NCI-H2227 (cell line): ENCODE results near the gene VPS35L.

Source experiments
- DNase-seq: peaks from one replicate; lab custom pipeline; 2025; ENCODE audit not compliant: unreplicated experiment; lab: John Stamatoyannopoulos, UW

The VPS35L gene

DNA sequence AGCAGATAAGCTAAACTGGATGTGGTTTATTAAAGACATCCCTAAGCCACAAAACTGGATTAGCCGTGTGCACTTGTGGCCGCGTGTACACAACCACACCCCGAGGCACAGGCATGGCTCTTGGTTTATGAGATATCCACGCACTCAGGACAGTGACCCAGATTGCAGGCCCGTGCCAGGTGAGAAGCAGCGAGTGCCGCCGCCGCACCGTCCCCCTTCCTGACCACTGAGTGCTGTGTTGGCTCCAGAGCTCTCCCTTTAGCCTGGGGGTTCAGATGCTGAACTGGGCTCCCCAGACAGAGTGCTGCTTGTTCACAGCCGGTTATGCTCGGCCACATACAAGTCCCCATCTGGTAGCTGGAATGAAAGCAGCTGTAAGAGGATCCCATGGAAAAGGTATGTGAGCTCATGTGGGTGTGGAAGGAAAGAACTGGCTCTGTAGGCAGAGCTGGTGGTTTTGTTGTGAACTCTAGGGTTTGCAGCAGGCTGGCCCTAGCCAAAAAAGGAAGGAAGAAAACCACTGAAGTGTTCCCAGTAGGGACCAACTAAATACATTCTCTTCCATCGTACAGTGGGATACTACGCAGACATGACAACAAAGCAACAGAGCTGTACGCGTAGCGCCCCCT lies 133.0 kb downstream of the VPS35L start:
- no peak for DNase-seq

DNA sequence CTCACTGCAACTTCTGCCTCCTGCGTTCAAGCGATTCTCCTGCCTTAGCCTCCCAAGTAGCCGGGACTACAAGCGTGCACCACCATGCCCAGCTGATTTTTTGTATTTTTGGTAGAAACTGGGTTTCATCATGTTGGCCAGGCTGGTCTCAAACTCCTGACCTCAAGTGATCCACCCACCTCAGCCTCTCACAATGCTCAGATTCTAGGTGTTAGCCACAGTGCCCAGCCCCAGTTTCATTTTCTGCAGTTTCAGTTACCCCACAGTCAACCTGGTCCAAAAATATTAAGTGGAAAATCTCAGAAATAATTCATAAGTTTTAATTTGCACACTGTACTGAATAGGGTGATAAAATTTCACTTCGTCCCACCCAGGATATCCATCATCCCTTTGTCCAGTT lies 133.8 kb downstream of the VPS35L start:
- DNase-seq: no peak

DNA sequence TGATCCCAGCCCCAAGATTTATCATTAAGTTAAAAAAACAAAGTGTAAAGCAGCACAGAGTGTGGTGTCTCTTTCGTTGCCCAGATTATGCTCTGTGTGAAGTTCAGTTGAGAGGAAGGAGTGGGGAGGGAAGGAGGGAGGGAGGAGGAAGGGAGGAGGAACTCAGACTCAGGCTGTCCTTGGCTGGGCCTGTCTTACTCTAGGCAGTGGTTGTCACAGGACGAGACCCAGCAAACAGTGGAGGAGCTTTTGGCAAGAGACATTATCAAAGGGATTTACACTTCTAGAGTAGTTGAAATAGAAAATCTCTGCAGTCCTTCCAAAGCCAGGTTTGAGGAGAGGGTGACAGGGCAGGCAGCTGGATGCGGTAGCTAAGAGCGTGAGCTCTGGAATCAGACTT lies 134.7 kb downstream of the VPS35L start:
- no peak for DNase-seq

DNA sequence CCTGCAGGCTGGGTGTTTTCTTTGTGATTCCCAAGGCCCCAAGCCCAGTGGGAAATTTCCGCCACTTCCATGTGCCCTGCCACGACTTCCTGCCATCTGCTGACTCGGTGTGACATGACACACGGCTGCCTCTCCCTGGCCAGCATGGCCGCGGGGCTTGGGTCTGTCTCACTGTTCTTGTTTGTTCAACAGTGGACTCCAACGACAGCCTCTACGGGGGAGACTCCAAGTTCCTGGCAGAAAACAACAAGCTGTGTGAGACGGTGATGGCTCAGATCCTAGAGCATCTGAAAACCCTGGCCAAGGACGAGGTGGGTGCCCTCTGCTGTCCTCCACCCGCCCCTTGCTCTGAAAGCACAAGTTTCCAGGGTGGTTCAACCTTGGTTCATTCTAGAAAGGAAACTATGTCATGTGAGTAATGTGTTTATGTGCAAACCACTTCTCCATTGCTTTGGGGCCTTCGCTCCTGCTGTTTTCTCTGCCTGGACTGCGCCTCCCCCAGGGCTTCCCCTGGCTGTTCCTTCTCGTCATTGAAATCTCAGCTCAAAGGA lies 135.7 kb downstream of the VPS35L start:
- no peak for DNase-seq

DNA sequence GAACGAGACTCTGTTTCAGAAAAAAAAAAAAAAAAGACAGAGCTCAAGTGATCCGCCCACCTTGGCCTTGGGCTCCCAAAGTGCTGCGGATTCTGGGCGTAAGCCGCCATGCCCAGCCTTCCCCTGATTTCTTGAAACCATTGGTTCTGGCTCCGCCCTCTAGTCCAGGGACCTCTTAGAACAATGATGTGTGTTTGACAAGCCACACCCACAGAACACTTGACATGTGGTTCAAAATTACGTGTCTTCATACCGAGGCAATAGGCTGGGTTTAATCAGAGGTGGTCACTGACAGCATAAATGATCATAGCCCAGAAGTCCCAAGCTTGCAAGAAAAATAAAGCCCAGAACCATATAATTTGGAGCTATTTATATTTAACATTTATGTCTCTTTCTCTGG lies 139.5 kb downstream of the VPS35L start:
- peak; percentile 85 for DNase-seq

DNA sequence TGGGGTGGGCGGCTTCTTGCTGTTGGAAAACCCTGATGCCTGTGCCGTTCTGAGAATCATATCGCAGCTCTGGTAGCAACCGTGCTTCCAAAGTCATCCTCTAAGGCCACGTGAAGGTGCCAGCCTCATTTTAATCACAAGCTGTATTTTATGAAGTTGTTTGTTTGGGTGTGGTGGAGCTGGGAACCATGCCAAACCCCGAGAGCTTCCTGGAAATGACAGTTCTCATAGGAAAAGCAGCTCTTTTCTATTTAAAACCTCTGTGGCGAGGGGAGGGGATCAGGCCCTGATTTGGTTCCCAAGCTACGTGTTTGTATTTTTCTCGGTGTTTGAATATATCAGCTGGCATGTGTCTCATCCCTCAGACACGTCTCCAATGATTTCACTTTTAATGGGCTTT lies 140.8 kb downstream of the VPS35L start:
- peak; percentile 74 for DNase-seq

DNA sequence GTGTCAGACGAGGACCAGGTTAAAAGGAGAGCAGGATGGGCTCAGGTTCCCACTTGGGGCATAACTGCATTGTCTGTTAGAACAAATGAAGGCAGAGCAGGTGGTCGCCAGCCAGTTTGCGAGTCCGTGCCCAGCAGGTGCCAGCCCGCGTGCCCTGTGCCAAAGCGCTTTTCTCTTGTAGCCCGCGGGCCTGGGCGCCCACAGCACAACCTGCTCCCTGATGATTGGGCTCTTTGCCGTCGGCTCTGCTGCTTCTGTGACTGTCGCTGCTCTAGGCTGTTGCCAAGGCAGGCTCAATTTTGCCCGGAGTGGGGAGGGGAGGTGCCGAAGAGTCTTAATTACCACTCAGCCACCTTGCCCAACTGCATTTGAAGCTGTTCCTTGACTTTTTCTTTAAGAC lies 141.5 kb downstream of the VPS35L start:
- DNase-seq: no peak

DNA sequence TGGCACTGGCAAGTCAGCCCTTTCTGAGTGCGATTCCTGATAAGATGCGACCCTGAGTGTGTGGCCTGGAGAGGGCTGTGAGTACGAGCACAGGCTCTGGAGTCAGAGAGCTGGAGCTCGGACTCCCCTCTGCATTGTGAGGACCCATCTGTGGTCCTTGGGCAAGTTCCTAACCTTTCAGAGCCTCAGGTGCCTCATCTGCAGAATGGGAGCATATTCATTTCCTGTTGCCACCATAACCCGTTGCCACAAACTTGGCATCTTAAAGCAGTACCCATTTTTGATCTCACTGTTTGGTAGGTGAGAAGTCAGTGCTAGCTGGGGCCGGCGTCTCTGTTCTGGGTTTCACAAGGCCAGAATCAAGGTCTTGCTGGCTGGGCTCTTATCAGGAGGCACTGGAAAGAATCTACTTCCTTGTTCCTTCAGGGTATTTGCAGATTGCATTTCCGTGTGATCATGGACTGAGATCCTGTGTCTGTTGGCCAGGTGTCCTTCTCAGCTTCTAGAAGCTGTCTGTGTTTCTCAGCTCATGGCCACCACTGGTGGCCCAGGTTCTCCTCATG lies 142.3 kb downstream of the VPS35L start:
- DNase-seq: no peak

DNA sequence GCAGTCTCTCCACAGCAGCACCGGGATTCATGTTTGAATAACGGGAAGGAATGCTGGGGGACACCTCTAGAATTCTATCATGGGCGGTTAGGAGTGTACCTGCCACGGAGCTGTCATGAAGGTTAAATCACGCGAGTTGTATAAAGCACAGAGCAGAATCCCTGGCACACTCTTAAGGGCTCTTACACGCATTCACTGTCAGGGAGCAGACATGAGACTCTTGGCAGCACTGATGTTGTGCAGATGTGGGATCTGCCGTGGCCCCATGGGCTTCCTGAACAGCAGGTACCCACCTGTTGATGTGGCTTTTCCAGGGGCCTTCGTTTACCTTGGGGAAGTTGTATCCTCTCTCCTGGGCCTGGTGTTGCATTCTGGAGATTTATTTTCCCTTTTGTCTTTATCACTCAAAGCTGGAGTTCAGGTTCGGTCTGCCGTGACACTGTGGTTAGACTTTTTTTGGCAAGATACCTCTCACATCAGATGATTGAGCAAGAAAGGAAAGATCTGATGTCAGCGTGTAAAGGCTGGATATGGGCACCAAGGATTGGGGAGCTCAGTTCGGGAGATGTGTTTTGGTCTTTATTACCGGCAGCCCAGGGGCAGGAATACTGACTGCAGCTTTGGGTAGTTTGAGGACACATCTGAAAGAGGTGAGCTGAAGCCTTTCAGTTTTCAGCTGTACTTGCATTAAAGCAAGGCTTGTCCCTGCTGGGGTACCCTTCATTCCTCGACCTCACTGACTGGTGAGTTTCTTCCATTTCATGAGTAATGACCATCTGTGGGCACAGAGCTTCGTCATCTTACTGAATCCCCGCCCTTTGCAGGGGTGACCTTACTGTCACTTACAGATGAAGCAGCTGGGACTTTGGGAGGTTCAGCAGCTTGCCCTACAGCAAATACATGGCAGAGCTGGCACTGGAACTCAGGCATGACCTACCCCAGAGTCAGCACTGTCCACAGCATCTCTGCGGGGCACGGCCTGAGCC lies 143.3 kb downstream of the VPS35L start:
- no peak for DNase-seq

- no peak for DNase-seq
Observed at GRCh38 chr16:19699472-19699871, 144.0 kb downstream of the VPS35L start.

- no peak for DNase-seq
Observed at GRCh38 chr16:19700319-19700781, 144.8 kb downstream of the VPS35L start.

- no peak for DNase-seq
Observed at GRCh38 chr16:19701091-19701490, 145.6 kb downstream of the VPS35L start.

GRCh38 chr16:19703172-19703889 lies 147.8 kb downstream of the VPS35L start:
- no peak for DNase-seq

DNA sequence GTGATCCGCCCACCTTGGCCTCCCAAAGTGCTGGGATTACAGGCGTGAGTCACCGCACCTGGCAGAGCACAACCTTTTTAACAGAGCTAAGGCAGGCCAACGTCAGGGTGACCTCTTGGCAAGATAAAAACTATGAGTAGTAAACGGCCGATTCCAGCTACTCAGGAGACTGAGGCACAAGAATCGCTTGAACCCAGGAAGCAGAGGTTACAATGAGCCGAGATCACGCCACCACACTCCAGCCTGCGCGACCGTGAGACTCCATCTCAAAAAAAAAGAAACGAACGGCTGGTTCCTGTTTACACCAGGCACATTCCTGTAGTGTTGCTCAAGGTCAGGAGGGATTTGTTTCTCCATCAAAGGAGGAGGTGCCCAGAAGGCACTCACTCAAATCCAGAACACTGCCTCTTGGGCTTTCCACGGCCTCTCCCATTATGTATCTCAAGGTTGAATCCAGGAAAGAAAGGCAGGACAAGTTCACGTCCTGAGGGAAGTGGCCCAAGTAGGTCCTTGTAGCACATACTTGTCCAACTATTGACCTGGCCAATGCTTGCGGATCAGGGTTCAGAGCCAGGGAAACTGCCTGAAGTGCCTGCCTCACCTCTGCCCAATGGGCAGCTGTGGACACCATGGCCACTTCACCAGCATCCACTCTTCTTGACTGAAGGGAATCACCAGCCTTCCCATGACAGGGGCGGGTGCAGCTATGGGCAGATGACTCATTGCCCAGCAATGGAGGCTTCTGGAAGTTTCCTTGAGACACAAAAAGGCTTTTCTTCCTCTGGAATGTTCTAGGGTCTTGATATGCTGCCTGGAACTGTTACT lies 149.0 kb downstream of the VPS35L start:
- no peak for DNase-seq

GRCh38 chr16:19705146-19705501 lies 149.6 kb downstream of the VPS35L start:
- no peak for DNase-seq

- no peak for DNase-seq
Observed at GRCh38 chr16:19705843-19706242, 150.3 kb downstream of the VPS35L start.

- DNase-seq: no peak
Observed at GRCh38 chr16:19706846-19707245, 151.3 kb downstream of the VPS35L start.

GRCh38 chr16:19707569-19708295 lies 152.2 kb downstream of the VPS35L start:
- no peak for DNase-seq
